HEK293T (cell line): Measurements from ENCODE around the gene GAGE10.

Experiments
- ELF4 ChIP-seq: fragments of 450-650 bp; IDR thresholded peaks from 2 replicates; pipeline ENCODE4 v1.6.1; 2017; ENCODE audit warnings: antibody characterized with exemption
- SUZ12 ChIP-seq: fragments of 450-650 bp; IDR thresholded peaks from 2 replicates; pipeline ENCODE4 v1.6.1; 2016; ENCODE audit warnings: mild to moderate bottlenecking

- TF ChIP-seq ELF4 (no peak), SUZ12 (no peak)
These were observed 39.0 kb upstream of the GAGE10 start, which contains the start of gene FOXP3 for GRCh38 chrX:49264460-49264859.
